PFSK-1 (cell line): ENCODE measurements around the gene SLC44A1.

ENCODE experiments used
- FOXP2 ChIP-seq: optimal IDR thresholded peaks from 2 replicates; pipeline ENCODE3; 2011; ENCODE audit warnings: borderline replicate concordance, control low read depth, inconsistent platforms; ENCODE audit not compliant: insufficient read depth; ENCODE audit errors: extremely low read length, extremely low read depth
- POLR2AphosphoS5 ChIP-seq: IDR thresholded peaks from 2 replicates; pipeline ENCODE4 v1.6.1; 2012; ENCODE audit warnings: low read depth, mild to moderate bottlenecking, control low read depth, low read length, moderate library complexity
- TAF1 ChIP-seq: IDR thresholded peaks from 2 replicates; pipeline ENCODE4 v1.6.1; 2012; ENCODE audit warnings: low read length, control low read depth, borderline replicate concordance; ENCODE audit not compliant: insufficient read depth

- TF ChIP-seq POLR2AphosphoS5 = no peak
- TF ChIP-seq FOXP2 = no peak
- TF ChIP-seq TAF1 = no peak
Measured at GRCh38 chr9:105309531-105309931, 65.1 kb downstream of the SLC44A1 start.
